K562 (cell line): ENCODE results near the gene PHF10. TPM values are rescaled to one million over a fixed set of nuclear protein-coding genes. Genes with fewer than 3 reads are reported as not detected.
A peak's percentile ranks its signal among the peaks of the same experiment; 100 is the strongest.

Experiments
- AFF1 ChIP-seq, 2 experiments: fragments of 450-650 bp; IDR thresholded peaks; 2 replicates each; pipeline ENCODE4 v1.6.1; 2018; ENCODE audit warnings: mild to moderate bottlenecking in 2 of 2, low read depth in 1 of 2; ENCODE audit not compliant: partially characterized antibody in 2 of 2
- CEBPZ ChIP-seq: fragments of 150-350 bp; IDR thresholded peaks from 2 replicates; pipeline ENCODE4 v1.6.1; 2014; ENCODE audit warnings: low read depth, mild to moderate bottlenecking, low read length, borderline replicate concordance
- ELF4 ChIP-seq: fragments of 450-650 bp; formaldehyde crosslinking; IDR thresholded peaks from 2 replicates; pipeline ENCODE4 v1.4.0; 2022; ENCODE audit warnings: missing genetic modification characterization
- FOSL1 ChIP-seq: fragments of 200-800 bp; sonication (Bioruptor generic); conservative IDR thresholded peaks from 2 replicates; pipeline ENCODE4 v1.6.1; 2016; ENCODE audit warnings: missing genetic modification characterization, missing compliant biosample characterization
- HDAC3 ChIP-seq: fragments of 450-650 bp; IDR thresholded peaks from 2 replicates; pipeline ENCODE4 v1.6.1; 2018; ENCODE audit warnings: borderline replicate concordance, mild to moderate bottlenecking, moderate library complexity; ENCODE audit not compliant: partially characterized antibody
- MAFK ChIP-seq: IDR thresholded peaks from 2 replicates; pipeline ENCODE4 v1.6.1; 2011; ENCODE audit warnings: low read length, improper control_type of control experiment
- NCOA2 ChIP-seq, 2 experiments: fragments of 450-650 bp; IDR thresholded peaks; 2 replicates each; pipeline ENCODE4 v1.6.1; 2018; ENCODE audit warnings: mild to moderate bottlenecking in 2 of 2, moderate library complexity in 1 of 2; ENCODE audit not compliant: partially characterized antibody in 2 of 2
- NUFIP1 ChIP-seq: fragments of 450-650 bp; IDR thresholded peaks from 2 replicates; pipeline ENCODE4 v1.6.1; 2018; ENCODE audit not compliant: partially characterized antibody
- SMARCE1 ChIP-seq: fragments of 450-650 bp; IDR thresholded peaks from 2 replicates; pipeline ENCODE4 v1.7.1; 2016; ENCODE audit warnings: mild to moderate bottlenecking
- TRIM24 ChIP-seq, 2 experiments: fragments of 450-650 bp; IDR thresholded peaks; 2 replicates each; pipeline ENCODE4 v1.6.1; 2016
- ZBTB49 ChIP-seq: sonication (generic); formaldehyde crosslinking; IDR thresholded peaks from 2 replicates; pipeline ENCODE4 v1.8.0; 2022; ENCODE audit warnings: missing genetic modification reagents, mild to moderate bottlenecking, borderline replicate concordance
- ZNF24 ChIP-seq: fragments of 450-650 bp; IDR thresholded peaks from 2 replicates; pipeline ENCODE4 v1.6.1; 2016
- polyA plus RNA-seq, 8 experiments: library from polyadenylated mRNA; depleted of rRNA in 4 of 8; stranded (reverse) in 5 of 8; unstranded in 3 of 8; fragments of >200 nt; fragmentation: Nextera tagmentation in 2 of 8; fragmentation: Illumina TruSeq in 1 of 8; extraction: Ambion mirVana in 2 of 8; extraction: Trizol in 1 of 8; gene quantifications; 2 replicates each; pipeline versions ENCODE4 v1.2.1 to v1.2.3, GENCODE V29; 2011 to 2014; ENCODE audit warnings: inconsistent platforms in 1 of 8, missing spikeins in 1 of 8
- total RNA-seq, 7 experiments: library from RNA; depleted of rRNA in 6 of 7; stranded (reverse); fragments of >200 nt in 6 of 7; fragmentation: Illumina TruSeq in 2 of 7; extraction: Trizol in 2 of 7; gene quantifications; 2 replicates each; pipeline versions ENCODE4 v1.2.1 to v1.2.3, GENCODE V29; 2011 to 2021; ENCODE audit warnings: low replicate concordance in 1 of 7

The PHF10 gene
- total and polyA plus RNA-seq, 9 of the 15 experiments (the other 6 are each of a cell fraction or from before 2014, with no cell fraction given): 23.9 to 88.9 (median 46.0) TPM

- no peak for TF ChIP-seq CEBPZ
- TF ChIP-seq NCOA2 (IDR thresholded peaks at IDR 0.05; ENCODE audit: partially characterized antibody in 2 of 2): no peak
- no peak for TF ChIP-seq NUFIP1
- TF ChIP-seq ZBTB49 (CRISPR knock-in tag): no peak
- TF ChIP-seq HDAC3: no peak
- TF ChIP-seq ELF4 (CRISPR knock-in tag): no peak; the same call in 1 of the 2 replicates
- TF ChIP-seq FOSL1: peak; percentile 56
- TF ChIP-seq SMARCE1: no peak
- TF ChIP-seq TRIM24 (IDR thresholded peaks at IDR 0.05): 0 out of 4 replicates have a peak, but pooled peaks of 1 of the 2 experiments have one; percentile 34
- TF ChIP-seq ZNF24: no peak
- TF ChIP-seq MAFK: no peak
- TF ChIP-seq AFF1 (IDR thresholded peaks at IDR 0.05; ENCODE audit: low read depth in 1 of 2, partially characterized antibody in 2 of 2): no peak
Measured at GRCh38 chr6:169701954-169702839, 22.1 kb downstream of the PHF10 start, which contains the start of the genes C6orf120 and WDR27 (continued).
